Dermis blood vessel endothelial cell (primary cell): Measurements from ENCODE around the gene NAT14. TPM values are rescaled to one million over a fixed set of nuclear protein-coding genes. Genes with fewer than 3 reads are reported as not detected.
"Not testable (repeated sequence)": the region's sequence is repeated elsewhere in the genome, so short reads cannot be mapped to it uniquely, and the experiment has no call there.

Experiments
- DNase-seq: peaks from one replicate; pipeline ENCODE4 v3.0.0; 2010
- total RNA-seq: library from RNA; depleted of rRNA; stranded (reverse); fragments of >200 nt; gene quantifications from 2 replicates; pipeline ENCODE4 v1.2.3, GENCODE V29; 2014

The NAT14 gene
- total RNA-seq, 1 donor from 2014 or later: 14.5 TPM

DNA sequence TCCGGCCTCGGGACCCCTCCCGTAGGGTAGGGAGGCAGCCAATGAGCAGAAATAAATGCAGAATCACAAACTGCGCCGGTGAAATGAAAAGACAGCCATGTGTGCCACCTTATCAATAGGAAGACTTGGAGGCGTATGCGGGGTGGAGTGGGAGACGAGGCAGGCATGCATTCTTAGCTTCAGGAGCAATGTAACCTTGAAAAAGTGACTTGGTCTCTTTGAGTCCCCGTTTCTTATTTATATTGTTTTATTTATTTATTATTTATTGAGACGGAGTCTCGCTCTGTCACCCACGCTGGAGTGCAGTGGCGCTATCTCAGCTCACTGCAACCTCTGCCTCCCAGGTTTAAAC, 19.2 kb downstream of the NAT14 start:
- no peak for DNase-seq

- DNase-seq: no peak
Observed at GRCh38 chr19:55504981-55505380, 20.0 kb downstream of the NAT14 start.

GRCh38 chr19:55508120-55508519, 23.1 kb downstream of the NAT14 start:
- no peak for DNase-seq

DNA sequence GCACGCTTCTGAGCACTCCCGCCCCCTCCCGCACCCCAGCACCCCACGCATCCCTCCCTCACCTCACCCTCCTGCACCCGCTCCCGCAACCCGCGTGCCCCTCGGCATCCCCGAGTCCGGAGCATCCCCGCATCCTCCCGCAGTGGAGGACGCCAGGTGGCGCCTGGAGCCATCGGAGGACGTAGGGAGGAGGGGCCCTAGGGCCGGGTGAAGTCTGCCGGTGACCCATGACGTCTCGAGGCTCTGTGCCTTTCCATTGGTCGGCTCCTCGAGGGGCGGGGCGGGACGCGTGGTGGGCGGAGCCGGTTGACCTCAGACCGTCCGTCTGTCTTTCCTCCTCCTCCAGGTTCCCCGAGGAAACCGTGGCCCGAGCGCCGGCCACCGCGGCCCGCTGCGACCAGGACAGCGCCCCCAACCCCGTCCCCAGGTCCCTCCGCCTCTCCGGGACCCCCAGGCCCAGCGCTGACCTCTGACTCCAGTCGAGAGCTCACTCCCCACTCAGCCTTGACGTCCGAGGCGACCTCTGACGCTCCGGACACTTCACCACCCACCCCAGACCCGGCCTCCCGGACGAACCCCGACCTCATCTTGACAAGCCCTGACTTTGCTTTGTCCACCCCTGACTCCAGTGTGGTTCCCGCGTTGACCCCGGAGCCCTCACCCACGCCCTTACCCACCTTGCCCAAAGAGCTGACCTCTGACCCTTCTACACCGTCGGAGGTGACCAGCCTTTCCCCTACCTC, 32.1 kb downstream of the NAT14 start:
- peak; percentile 95 for DNase-seq

GRCh38 chr19:55519451-55520311, 34.7 kb downstream of the NAT14 start:
- DNase-seq: peak; percentile 49

DNA sequence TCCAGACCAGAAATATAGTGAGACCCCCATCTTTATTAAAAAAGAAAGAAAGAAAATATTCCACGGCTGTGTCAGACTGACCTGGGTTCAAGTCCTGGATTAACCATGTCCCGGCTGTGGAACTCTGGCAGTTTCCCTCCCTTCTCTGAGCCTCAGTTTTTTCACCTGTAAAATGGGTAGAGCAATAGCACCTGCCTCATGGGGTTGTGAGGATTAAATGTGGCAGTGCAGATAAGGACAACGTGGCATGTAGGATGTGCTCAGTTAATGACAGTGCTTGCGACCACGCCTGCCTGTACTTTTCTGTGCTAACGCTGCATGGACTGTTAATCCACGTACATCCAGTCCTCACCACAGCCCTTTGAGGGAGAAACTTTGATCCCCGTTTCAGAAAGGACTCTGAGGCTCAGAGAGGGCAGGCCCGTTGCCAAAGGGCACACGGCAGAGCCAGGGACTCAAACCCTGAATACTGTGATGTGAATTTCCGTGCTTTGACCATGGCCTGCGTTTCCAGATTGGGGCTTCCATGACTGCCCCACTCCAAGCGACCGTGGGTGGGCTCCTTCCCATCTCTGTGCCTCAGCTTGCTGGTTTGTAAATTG, 35.8 kb downstream of the NAT14 start:
- DNase-seq: no peak

DNA sequence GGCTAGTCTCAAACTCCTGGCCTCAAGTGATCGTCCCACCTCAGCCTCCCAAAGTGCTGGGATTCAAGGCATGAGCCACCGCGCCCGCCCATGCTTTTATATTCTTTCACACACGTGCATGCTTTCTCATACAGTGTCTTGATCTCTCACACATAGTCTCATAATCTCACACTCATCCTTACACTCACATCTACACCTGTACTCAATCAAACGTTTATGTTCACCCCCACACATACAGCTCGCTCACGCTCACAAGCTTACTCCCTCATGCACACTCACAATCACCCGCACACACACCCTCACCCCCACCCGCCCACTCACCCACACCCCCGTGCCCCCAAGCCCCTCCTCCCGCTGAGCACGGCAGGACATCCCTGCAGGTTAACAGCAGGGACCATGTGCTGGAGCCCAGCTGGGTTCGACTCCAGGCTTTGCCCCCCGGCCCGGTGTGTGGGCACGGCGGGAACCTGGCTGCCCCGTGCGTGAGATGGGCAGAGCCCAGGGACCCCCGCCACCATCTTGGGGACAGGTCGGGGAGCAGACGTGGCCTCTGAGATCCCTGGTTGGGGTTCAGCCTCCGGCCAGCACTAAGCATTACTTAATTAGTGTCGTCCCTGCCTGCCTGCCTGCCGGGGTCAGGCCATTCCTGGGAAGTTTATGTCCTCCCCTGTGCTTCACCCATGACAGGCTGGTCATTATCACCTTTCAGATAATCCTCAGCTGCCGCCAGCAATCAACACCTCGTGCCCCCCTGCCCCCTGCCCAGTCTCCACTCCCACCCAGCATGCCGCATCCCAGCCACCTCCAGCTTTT, 40.5 kb downstream of the NAT14 start:
- DNase-seq: no peak

- peak; percentile 63 for DNase-seq
Observed at GRCh38 chr19:55526216-55527196, 41.5 kb downstream of the NAT14 start.

- DNase-seq: no peak
Observed at GRCh38 chr19:55527197-55528029, 42.4 kb downstream of the NAT14 start.

GRCh38 chr19:55528030-55528803, 43.2 kb downstream of the NAT14 start:
- no peak for DNase-seq

DNA sequence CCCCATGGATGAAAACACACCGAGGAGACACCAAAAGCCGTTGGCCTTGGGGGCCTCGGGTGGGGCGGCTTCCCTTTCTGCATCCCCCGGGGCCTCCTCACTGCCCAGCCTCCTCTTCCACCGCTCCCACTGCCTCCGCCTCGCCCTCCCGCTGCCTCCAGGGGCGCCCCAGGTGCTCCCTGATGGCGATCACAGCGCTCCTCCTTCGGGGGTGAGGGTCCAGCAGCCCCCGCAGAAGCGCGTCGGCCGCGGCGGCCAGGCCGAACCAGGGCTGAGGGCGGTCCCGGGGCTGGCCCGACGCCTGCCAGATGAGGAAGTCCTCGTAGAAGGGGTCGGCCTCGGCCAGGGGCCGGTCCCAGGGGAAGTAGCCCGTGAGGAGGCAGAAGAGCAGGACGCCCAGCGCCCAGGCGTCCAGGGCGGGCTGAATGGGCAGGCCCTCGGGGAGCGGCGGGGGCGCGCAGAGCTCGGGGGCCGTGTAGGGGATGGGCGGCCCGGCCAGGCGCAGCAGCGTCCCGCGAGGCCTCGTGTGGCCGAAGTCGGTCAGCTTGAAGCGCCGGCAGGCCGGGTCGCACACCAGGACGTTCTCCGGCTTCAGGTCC, 44.7 kb downstream of the NAT14 start:
- no peak for DNase-seq

DNA sequence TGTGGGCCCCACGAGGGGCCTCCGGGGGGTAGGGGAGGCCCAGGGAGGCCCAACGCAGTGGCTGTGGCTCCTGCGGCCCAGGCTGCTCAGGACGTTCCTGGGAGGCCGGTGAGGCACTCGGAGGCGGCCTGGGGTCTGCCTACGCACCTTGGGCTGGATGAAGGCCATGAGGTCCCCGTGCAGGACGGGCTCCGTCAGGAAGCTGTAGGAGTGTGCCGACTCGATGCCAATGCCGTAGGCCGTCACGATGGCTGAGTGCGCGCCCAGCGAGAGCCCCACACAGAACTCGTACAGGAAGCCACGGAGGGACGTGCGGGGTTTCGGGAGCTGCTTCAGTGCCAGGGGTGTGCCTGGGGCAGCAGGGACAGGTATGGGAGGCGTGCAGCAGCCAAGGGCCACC, 46.0 kb downstream of the NAT14 start:
- no peak for DNase-seq

DNA sequence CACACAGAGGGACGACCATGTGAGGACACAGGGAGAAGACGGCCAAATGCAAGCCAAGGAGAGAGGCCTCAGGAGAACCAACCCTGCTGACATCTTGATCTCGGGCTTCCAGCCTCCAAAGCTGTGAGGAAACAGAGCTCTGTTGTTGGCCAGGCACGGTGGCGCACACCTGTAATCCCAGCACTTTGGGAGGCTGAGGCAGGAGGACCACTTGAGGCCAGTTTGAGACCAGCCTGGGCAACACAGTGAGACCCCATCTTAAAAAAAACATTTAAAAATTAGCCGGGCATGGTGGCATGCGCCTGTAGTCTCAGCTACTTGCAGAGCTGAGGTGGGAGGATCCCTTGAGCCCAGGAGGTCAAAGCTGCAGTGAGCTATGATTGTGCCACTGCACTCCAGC, 49.3 kb downstream of the NAT14 start:
- DNase-seq: not testable (repeated sequence)

DNA sequence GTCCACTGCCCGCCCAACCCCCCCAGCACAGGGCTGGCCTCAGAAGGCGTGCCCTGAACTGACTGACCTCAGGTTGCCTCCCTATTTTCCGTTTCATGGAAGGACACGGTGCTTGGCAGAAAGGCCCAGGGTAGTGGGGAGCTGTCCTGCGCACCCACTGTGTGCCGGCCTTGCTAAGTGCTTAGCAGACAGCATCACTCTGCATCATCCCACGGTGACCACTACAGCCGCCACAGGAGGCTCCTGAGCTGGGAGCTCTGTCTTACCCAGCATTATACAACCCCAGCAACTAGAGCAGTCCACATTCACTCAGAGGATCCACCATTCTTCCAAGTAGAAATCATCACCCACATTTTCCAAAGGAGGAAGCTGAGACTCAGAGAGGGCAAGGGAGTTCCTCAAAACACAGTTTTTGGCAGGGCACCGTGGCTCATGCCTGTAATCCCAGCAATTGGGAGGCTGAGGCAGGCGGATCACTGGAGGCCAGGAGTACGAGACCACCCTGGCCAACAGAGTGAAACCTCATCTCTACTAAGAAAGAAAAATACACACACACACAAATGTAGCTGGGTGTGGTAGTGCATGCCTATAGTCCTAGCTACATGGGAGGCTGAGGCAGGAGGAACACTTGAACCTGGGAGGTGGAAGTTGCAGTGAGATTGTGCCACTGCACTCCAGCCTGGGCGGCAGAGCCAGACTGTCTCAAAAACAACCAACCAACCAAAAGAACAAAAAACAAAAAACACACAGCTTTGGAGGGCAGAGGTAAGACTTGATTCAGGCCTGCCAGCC, 50.4 kb downstream of the NAT14 start:
- DNase-seq: no peak

DNA sequence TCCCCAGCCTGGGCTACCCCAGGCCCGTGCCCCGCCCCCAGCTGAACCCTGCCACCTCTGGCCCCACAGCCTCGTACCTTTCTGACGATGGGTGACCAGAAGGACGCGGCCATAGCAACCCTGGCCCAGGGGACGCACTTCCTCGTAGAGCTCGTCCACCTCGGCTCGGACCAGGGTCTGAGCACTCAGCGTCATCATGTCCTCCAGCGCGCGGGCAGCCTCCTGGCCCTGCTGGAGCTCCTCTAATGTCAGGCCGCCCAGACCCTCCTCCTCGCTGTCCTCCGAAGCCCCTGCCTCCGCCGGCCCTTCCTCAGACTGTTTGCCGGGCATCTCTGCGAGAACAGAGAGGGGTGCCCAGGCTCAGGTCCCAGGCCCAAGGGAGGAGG, 51.0 kb downstream of the NAT14 start:
- DNase-seq: no peak

DNA sequence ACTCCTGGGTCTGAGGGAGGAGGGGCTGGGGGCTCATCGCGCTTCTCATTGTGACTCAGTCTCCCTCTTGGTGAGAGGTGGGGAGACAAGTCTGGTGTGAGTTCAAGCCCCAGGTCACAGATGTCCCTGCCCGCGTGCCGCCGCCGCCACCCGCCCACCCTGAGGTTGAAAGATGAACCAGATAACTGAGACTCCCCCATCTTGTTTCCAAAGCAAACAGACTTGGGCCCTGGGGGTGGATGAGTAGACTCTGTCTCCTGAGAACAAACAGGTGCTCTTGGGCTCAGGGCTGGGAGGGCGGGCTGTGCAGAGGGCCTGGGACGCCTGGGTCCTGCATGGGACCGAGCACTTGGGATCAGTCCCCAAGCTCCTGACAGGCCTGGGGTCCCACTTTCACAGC, 51.4 kb downstream of the NAT14 start:
- no peak for DNase-seq
